Right lobe of liver (tissue), 6 donors: ENCODE measurements around the gene LCN1. TPM values are rescaled to one million over a fixed set of nuclear protein-coding genes. Genes with fewer than 3 reads are reported as not detected.

Source experiments
- ATAC-seq, 4 donors: fragments of 200-7000 bp; cut with Tn5 transposase; one replicate each; pipeline ENCODE4 v1.9.1; 2020; ENCODE audit warnings: mild to moderate bottlenecking in 4 of 4, moderate library complexity in 4 of 4
- DNase-seq, 3 donors: peaks; one replicate each; pipeline ENCODE4 v3.0.0-alpha.2; 2020
- H3K27ac ChIP-seq, 3 donors: fragments of 200-600 bp; one replicate each; pipeline ENCODE4 v1.8.0; 2022
- H3K27me3 ChIP-seq, 2 donors: fragments of 200-600 bp; one replicate each; pipeline ENCODE4 v1.8.0; 2022
- H3K36me3 ChIP-seq, 4 donors: fragments of 200-600 bp; sonication (generic) in 1 of 4; one replicate each; pipeline versions ENCODE4 v1.5.1 to v1.8.0; 2017 to 2022; ENCODE audit warnings: control low read depth in 1 of 4
- H3K4me1 ChIP-seq, 4 donors: fragments of 200-600 bp; sonication (generic) in 1 of 4; one replicate each; pipeline versions ENCODE4 v1.5.1 to v1.8.0; 2017 to 2022; ENCODE audit warnings: control low read depth in 1 of 4
- H3K4me3 ChIP-seq, 3 donors: fragments of 200-600 bp; one replicate each; pipeline ENCODE4 v1.8.0; 2022
- H3K9me3 ChIP-seq, 4 donors: fragments of 200-600 bp; sonication (generic) in 1 of 4; one replicate each; pipeline versions ENCODE4 v1.5.1 to v1.8.0; 2017 to 2022; ENCODE audit warnings: control low read depth in 1 of 4
- POLR2A ChIP-seq: fragments of 450-650 bp; IDR thresholded peaks from one replicate; pipeline ENCODE4 v1.6.1; 2017; ENCODE audit warnings: antibody characterized with exemption, mild to moderate bottlenecking
- WGBS: methylation state at CpG from one replicate; pipeline ENCODE4 v1.1.6; 2018; ENCODE audit warnings: low coverage, low lambda C conversion rate; ENCODE audit not compliant: insufficient coverage; ENCODE audit errors: missing lambda C conversion rate; 5-methylcytosine and 5-hydroxymethylcytosine counted together
- intact Hi-C, 2 donors: fragments of 100-400 bp; cut with DNase I; formaldehyde crosslinking; loops; one replicate each; pipeline versions ENCODE4 v1.11.2 to v1.14.1; 2022
- total RNA-seq, 6 experiments: library from RNA; depleted of rRNA in 2 of 6; stranded (reverse); fragments of >200 nt in 2 of 6; fragmentation: NEBNext Ultra II Directional in 3 of 6; extraction: Animal tissue kit (Norgen Biotek cat#: 25700) in 3 of 6; gene quantifications; one replicate each; pipeline versions ENCODE4 v1.1.0 to v1.2.4, GENCODE V29; 2016 to 2023
- TF ChIP-seq, protein P1 (sequence below), 4 donors: fragments of 200-600 bp in 3 of 4; fragments of 450-650 bp in 1 of 4; IDR thresholded peaks; one replicate each; pipeline versions ENCODE4 v1.5.1 to v1.8.0; 2016 to 2022; ENCODE audit warnings: antibody characterized with exemption in 4 of 4, mild to moderate bottlenecking in 2 of 4
- donor health status: DM: no; HTN: yes; CAD: no.
- donor health status: DM: no; HTN: no; CAD: no.
- donor health status: DM: no; HTN: no; CAD: no.
- donor health status: DM: no; HTN: yes; CAD: no.
- donor health status: DM: no; HTN: yes; CAD: no.

LCN1 gene
- total RNA-seq, 6 experiments from 2014 or later, result not detected

DNA sequence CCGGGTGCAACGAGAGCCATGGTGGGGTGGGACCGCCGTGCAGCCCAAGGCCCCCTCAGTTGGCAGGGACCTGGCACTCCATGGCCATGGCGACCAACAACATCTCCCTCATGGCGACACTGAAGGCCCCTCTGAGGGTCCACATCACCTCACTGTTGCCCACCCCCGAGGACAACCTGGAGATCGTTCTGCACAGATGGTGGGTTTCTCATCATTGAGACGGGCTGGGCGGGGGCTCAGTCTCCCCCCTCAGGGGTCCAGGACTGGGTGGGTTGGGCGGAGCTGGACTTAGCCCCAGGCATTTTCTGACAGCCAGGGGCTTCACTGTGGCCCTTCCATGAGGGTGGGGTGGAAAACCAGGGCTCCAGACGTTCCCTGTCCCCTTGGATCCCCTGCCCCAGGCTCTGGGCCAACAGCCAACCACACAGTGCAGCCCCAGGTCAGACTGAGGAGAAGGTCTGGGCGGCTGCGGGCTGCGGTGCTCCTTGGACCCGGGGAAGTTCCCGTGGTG lies 41.0 kb downstream of the LCN1 start:
- Histone ChIP-seq H3K4me1 (no peaks in the 10 kb centered on the region), H3K36me3 (no peaks in the 10 kb centered on the region), H3K9me3 (no peaks in the 10 kb centered on the region), H3K27ac (no peak overlapping the region), H3K4me3 (no peak overlapping the region), H3K27me3 (no peaks in the 10 kb centered on the region)
- intact Hi-C loops, result no loop called here
- DNase-seq, result peak in 1 of 3 donors; percentile 40
- ATAC-seq, result no peak
- 20% methylated on average over 4 of the region's 17 CpGs for WGBS
- TF ChIP-seq, protein P1, sequence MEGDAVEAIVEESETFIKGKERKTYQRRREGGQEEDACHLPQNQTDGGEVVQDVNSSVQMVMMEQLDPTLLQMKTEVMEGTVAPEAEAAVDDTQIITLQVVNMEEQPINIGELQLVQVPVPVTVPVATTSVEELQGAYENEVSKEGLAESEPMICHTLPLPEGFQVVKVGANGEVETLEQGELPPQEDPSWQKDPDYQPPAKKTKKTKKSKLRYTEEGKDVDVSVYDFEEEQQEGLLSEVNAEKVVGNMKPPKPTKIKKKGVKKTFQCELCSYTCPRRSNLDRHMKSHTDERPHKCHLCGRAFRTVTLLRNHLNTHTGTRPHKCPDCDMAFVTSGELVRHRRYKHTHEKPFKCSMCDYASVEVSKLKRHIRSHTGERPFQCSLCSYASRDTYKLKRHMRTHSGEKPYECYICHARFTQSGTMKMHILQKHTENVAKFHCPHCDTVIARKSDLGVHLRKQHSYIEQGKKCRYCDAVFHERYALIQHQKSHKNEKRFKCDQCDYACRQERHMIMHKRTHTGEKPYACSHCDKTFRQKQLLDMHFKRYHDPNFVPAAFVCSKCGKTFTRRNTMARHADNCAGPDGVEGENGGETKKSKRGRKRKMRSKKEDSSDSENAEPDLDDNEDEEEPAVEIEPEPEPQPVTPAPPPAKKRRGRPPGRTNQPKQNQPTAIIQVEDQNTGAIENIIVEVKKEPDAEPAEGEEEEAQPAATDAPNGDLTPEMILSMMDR (IDR thresholded peaks at IDR 0.05), result no peak
- no peak for TF ChIP-seq POLR2A

DNA sequence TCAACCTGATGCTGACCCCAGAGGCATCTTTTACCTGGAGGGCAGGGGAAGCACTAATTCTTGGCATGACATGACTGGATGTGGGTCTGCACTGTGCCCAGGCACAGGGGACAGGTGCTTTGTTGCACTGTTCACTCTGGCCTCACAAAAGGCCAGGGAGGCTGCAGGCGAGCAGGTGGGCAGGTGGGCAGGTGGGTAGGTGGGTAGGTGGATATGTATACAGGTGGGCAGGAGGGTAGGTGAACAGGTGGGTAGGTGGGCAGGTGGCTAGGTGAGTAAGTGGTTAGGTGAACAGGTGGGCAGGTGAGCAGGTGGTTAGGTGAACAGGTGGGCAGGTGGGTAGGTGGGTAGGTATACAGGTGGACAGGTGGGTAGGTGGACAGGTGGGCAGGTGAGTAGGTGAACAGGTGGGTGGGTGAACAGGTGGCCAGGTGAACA lies 41.8 kb downstream of the LCN1 start:
- no peaks in the 10 kb centered on the region for H3K36me3 ChIP-seq
- H3K9me3 ChIP-seq, result no peaks in the 10 kb centered on the region
- no peaks in the 10 kb centered on the region for H3K27me3 ChIP-seq
- no peak overlapping the region for H3K4me3 ChIP-seq
- TF ChIP-seq, protein P1 (IDR thresholded peaks at IDR 0.05), result no peak
- TF ChIP-seq POLR2A, result no peak
- no peak overlapping the region for H3K27ac ChIP-seq
- 45% methylated on average over 1 of the region's 1 CpG for WGBS
- ATAC-seq (peak in 1 of 4 donors; percentile 17), DNase-seq (no peak)
- intact Hi-C loops, result no loop called here
- no peaks in the 10 kb centered on the region for H3K4me1 ChIP-seq

DNA sequence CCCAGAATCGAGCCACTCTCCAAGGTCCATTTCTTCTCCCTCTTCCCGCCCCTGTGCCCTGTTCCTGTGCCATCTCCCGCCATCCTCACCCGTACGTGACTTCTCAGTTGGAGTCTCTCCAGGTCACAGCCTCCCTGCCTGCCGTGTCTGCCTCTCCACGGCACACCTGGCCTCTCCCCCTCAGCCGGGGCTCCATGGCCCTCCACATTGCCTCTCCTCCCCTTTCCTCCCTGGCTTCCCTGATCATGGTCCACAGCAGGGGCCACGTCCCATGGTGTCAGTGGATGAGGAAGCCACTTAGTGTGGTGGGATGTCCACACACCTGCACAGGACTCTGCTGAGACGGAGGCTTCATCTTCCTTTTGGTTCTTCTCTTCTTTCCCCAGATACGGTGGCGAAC lies 42.6 kb downstream of the LCN1 start:
- no peak overlapping the region for H3K4me3 ChIP-seq
- TF ChIP-seq POLR2A, result no peak
- TF ChIP-seq, protein P1 (IDR thresholded peaks at IDR 0.05), result no peak
- H3K4me1 ChIP-seq, result no peaks in the 10 kb centered on the region
- H3K36me3 ChIP-seq, result no peaks in the 10 kb centered on the region
- 70% methylated on average over 12 of the region's 12 CpGs for WGBS
- DNase-seq (peak in 1 of 3 donors; percentile 28), ATAC-seq (no peak)
- H3K27me3 ChIP-seq, result no peaks in the 10 kb centered on the region
- no peaks in the 10 kb centered on the region for H3K9me3 ChIP-seq
- intact Hi-C loops, result no loop called here
- no peak overlapping the region for H3K27ac ChIP-seq

DNA sequence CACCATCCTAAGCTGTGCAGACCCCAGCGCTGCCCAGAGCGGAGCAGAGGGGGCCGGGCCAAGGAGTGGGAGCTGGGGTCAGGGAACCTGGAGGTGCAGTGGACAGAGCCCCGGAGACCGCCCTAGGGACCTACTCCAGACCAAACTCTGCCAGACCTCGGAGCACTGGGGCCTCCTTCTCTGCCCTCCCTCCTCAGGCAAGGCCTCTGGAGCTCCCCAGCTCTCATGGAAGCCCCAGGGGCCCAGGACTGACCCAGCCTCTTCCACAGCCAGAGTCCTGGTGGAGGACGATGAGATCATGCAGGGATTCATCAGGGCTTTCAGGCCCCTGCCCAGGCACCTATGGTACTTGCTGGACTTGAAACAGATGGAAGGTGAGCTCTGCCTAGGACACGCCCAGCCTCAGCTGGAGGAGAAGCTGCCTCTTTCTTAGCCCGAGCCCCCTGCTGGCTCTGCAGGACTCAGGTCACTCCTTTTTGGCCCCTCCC lies 43.9 kb downstream of the LCN1 start:
- H3K27me3 ChIP-seq, result no peaks in the 10 kb centered on the region
- 40% methylated on average over 2 of the region's 9 CpGs for WGBS
- H3K27ac ChIP-seq, result no peak overlapping the region
- H3K9me3 ChIP-seq, result no peaks in the 10 kb centered on the region
- peak in 1 of 4 donors; percentile 11 for ATAC-seq
- intact Hi-C loops, result no loop called here
- no peak for TF ChIP-seq POLR2A
- TF ChIP-seq, protein P1 (IDR thresholded peaks at IDR 0.05), result no peak
- no peaks in the 10 kb centered on the region for H3K4me1 ChIP-seq
- peak in 2 of 3 donors; percentile 35 to 42 for DNase-seq
- H3K36me3 ChIP-seq, result no peaks in the 10 kb centered on the region
- H3K4me3 ChIP-seq, result no peak overlapping the region
